Measurements from ENCODE around the gene CABLES1.

Gene CABLES1

GRCh38 chr18:23276451-23276850 lies 141.2 kb downstream of the CABLES1 start:
- TF ChIP-seq CTCF (conservative IDR thresholded peaks at IDR 0.05; ENCODE audit: low read length): no peak
- DNase-seq (ENCODE audit: low read depth): peak; percentile 29
- no peak overlapping the region for H3K4me3 ChIP-seq (ENCODE audit: low read length)

GRCh38 chr18:23277399-23277798 lies 142.1 kb downstream of the CABLES1 start:
- TF ChIP-seq CTCF (conservative IDR thresholded peaks at IDR 0.05; ENCODE audit: low read length): no peak
- no peak for DNase-seq (ENCODE audit: low read depth)
- no peak overlapping the region for H3K4me3 ChIP-seq (ENCODE audit: low read length)

GRCh38 chr18:23279931-23280330 lies 144.6 kb downstream of the CABLES1 start:
- no peak for DNase-seq (ENCODE audit: low read depth)
- no peak for TF ChIP-seq CTCF (conservative IDR thresholded peaks at IDR 0.05; ENCODE audit: low read length)
- no peak overlapping the region for H3K4me3 ChIP-seq (ENCODE audit: low read length)

GRCh38 chr18:23280844-23281243 lies 145.6 kb downstream of the CABLES1 start:
- no peak for DNase-seq (ENCODE audit: low read depth)
- no peak for TF ChIP-seq CTCF (conservative IDR thresholded peaks at IDR 0.05; ENCODE audit: low read length)
- H3K4me3 ChIP-seq (ENCODE audit: low read length): no peak overlapping the region

DNA sequence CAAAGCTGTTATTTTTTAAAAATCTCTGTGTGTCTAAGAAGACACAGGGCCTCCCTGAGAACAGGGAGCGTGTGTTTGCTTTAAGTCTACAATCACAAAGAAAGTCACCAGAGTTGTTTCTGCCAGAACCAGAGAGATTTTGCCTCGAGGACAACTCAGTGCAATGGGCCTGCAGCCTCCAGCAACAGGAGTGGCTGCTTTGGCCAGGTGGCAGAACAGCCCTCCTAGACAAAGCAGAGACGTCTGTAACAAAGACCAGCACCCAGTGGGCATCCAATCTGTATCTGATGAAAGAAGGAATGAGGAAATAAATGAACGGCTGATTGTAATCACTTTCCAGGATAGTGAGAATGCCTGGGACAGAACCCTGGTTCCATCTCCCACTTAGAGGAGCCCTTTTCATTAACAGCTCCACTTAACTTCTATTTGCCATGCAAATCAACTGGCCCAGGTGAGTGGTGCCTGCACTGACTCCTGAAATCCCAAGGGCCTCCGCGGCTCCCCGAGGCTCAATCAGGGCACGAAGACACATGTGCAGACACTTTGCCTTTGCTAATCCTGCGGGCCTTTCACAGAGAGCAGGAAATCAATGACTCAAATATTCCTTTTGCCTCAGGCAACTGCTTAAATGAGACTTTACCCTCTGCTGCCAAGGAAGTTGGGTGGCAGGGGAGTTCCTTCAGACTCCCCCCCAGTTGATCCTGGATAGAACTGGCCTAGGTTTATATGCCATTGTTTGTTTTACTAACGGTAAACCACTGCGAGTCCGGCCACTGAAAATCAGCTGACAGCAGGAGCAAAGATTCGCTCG lies 146.5 kb downstream of the CABLES1 start:
- no peak for TF ChIP-seq CTCF (conservative IDR thresholded peaks at IDR 0.05; ENCODE audit: low read length)
- peak; percentile 60 for DNase-seq (ENCODE audit: low read depth)
- no peak overlapping the region for H3K4me3 ChIP-seq (ENCODE audit: low read length)

GRCh38 chr18:23282437-23282781 lies 147.1 kb downstream of the CABLES1 start:
- TF ChIP-seq CTCF (conservative IDR thresholded peaks at IDR 0.05; ENCODE audit: low read length): no peak
- DNase-seq (ENCODE audit: low read depth): no peak
- H3K4me3 ChIP-seq (ENCODE audit: low read length): no peak overlapping the region

DNA sequence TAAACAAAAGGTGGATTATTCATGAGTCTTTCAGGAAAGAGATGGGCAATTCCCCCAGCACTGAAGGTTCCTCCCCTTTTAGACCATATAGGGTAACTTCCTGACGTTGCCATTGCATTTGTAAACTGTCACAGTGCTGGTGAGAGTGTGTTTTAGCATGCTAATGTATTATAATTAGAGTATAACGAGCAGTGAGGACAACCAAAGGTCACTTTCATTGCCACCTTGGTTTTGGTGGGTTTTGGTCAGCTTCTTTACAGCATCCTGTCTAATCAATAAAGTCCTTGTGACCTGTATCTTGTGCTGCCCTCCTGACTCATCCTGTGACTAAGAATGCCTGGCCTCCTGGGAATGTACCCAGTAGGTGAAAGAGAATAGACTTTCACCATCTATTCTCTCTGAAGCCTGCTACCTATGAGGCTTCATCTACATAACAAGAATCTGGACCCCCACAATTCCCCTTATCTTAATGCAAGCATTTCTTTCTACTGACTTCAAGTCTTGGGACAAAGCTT lies 148.7 kb downstream of the CABLES1 start:
- no peak for TF ChIP-seq CTCF (conservative IDR thresholded peaks at IDR 0.05; ENCODE audit: low read length)
- peak; percentile 51 for DNase-seq (ENCODE audit: low read depth)
- H3K4me3 ChIP-seq (ENCODE audit: low read length): no peak overlapping the region
